Activated CD8-positive, alpha-beta memory T cell treated with anti-CD3 and anti-CD28 coated beads, Interleukin-2, amount 10 ng/mL, durations not matched to agents 7 days and 5 days (primary cell): ENCODE measurements around the gene NEDD4L. TPM values are rescaled to one million over a fixed set of nuclear protein-coding genes. Genes with fewer than 3 reads are reported as not detected.

ENCODE experiments used
- ATAC-seq: fragments of 150-1000 bp; cut with Tn5 transposase; one replicate; pipeline ENCODE4 v1.10.0; 2021; ENCODE audit warnings: moderate library complexity
- CTCF ChIA-PET: fragments of 350-600 bp; sonication (Branson Sonifier 250); formaldehyde crosslinking; loops from one replicate; lab custom pipeline; 2021; ENCODE audit warnings: antibody characterized with exemption; lab: Charles Lee
- DNase-seq: peaks from one replicate; pipeline ENCODE4 v3.0.0-alpha.2; 2020
- H3K27ac Mint-ChIP-seq: one replicate; pipeline ENCODE4 v1.8.0; 2021; ENCODE audit warnings: mild to moderate bottlenecking, mixed read lengths
- H3K27me3 Mint-ChIP-seq: one replicate; pipeline ENCODE4 v1.8.0; 2021; ENCODE audit warnings: mixed read lengths
- H3K36me3 Mint-ChIP-seq: one replicate; pipeline ENCODE4 v1.8.0; 2021; ENCODE audit warnings: mild to moderate bottlenecking, mixed read lengths
- H3K4me1 Mint-ChIP-seq: one replicate; pipeline ENCODE4 v1.8.0; 2021; ENCODE audit warnings: mixed read lengths
- H3K4me3 Mint-ChIP-seq: one replicate; pipeline ENCODE4 v1.8.0; 2021; ENCODE audit warnings: mild to moderate bottlenecking, moderate library complexity, mixed read lengths
- H3K9me3 Mint-ChIP-seq: one replicate; pipeline ENCODE4 v1.8.0; 2022; ENCODE audit warnings: low read depth, mixed read lengths
- total RNA-seq, 2 experiments: library from RNA; stranded (reverse); gene quantifications; one replicate each; pipeline ENCODE4 v1.2.3, GENCODE V29; 2021

NEDD4L gene
- total RNA-seq, 2 experiments from 2014 or later = 1.4 to 4.2 TPM

DNA sequence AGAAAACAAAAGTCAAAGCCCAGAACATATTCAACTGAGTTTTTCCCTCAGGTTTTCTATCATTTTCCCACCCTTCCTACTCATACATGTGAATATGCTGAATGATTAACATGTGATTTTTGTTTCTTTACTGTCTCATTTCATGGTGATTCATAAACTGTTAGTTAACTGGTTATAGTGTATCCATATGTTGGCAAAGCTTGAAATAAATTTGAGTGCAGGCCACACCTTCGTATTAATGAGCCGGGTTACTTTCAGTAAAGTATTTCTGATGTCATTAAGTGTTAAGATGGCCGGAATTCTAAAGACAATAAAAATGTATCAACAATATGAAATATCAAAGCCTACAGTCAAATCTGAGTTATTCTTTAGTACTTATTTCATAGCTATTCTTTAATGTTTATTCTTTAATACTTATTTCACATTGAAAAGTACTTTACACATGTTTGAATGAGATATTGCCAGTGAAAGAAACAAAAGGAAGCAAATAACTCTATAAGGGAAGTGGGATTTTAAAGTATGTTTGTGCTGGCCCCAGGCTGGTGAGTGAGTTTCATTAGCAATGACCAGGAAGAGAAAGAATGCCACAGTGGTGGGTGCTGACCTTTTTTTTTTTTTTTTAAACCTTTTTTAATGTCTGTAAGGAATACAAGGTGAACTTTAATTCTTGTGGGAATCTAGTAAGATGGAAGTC, 178.6 kb downstream of the NEDD4L start:
- Mint-ChIP-seq H3K27me3 (peaks cover 12% of the 10 kb centered on the region), H3K36me3 (no peaks in the 10 kb centered on the region), H3K4me1 (no peaks in the 10 kb centered on the region), H3K27ac (no peak overlapping the region), H3K9me3 (no peaks in the 10 kb centered on the region), H3K4me3 (no peak overlapping the region)
- CTCF ChIA-PET = no interaction called here
- ATAC-seq (no peak), DNase-seq (no peak)

DNA sequence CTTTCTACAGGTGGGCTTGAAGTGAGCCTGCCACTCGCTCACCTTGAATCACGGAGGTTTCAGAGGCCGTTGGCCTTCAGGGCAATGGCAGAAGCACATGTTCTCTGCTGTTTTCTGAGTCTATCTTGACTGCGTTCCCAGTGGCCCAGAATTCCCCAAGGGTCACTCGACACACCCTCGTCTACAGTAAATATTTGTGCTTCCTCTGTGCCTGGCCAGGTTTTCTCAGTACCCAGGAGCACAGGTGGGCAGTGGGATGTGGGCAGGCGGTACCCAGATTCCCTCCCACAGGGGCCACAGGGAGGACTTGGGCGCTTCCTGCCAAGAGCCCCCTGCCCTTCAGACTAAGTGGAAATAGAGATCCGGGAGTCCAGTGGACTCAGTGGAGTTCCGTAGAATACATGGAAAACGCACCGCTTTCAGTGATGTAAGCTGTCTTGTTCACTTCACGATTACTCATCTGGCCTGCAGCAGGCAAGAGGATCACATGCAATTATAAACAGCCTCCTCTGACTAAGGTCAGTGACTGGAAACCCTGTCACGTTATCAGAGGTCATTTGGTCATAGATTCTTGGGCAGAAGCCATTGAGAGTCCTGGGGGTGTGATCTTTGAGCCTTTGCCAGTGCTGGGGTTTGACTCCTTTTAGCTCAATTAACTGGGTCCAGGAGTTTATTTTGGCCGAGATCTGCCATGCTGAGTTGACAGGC, 179.8 kb downstream of the NEDD4L start:
- CTCF ChIA-PET = no interaction called here
- Mint-ChIP-seq H3K9me3 (no peaks in the 10 kb centered on the region), H3K27ac (no peak overlapping the region), H3K4me1 (no peaks in the 10 kb centered on the region), H3K27me3 (peaks cover 9% of the 10 kb centered on the region), H3K36me3 (no peaks in the 10 kb centered on the region), H3K4me3 (no peak overlapping the region)
- no peak for DNase-seq
- no peak for ATAC-seq

DNA sequence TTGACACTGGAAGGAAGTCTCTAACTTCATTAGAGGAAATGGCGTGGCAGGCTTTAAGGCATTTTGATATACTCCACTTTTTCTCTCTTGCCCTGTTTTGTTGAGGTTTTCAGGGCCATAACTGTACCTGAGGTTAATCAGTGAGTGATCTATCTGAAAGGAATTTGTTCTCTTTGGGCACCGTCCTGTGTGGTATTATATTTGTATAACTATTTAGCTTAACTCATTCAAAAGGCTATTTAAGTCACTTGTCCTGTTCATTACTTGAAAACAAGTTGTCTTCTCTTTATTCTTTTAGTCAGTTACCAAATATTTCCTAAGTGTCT, 180.4 kb downstream of the NEDD4L start:
- no peak for ATAC-seq
- H3K36me3 Mint-ChIP-seq = no peaks in the 10 kb centered on the region
- H3K27ac Mint-ChIP-seq = no peak overlapping the region
- H3K4me3 Mint-ChIP-seq = no peak overlapping the region
- H3K4me1 Mint-ChIP-seq = no peaks in the 10 kb centered on the region
- peaks cover 6% of the 10 kb centered on the region for H3K27me3 Mint-ChIP-seq
- DNase-seq = no peak
- CTCF ChIA-PET = no interaction called here
- H3K9me3 Mint-ChIP-seq = no peaks in the 10 kb centered on the region

DNA sequence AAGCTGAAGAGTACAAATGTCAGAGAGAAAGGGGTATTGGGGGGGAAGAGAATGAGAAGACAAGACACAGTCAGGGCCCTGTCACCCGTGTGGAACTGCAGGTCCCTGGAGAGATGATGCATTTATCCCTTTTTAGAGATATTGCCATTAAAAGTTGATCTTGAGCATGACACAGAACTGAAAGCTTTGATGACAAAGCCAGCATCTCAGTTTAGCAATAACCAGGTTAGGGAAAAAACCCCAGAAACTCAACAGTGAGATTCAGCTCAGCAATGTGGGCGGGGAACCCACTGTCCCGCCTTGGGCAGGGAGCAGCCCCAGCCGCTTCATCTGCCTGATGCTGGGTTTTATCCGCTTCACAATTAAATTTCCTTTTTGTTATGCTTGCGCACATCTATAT, 181.1 kb downstream of the NEDD4L start:
- Mint-ChIP-seq H3K27me3 (peaks cover 6% of the 10 kb centered on the region), H3K4me1 (no peaks in the 10 kb centered on the region), H3K4me3 (no peak overlapping the region), H3K36me3 (no peaks in the 10 kb centered on the region), H3K27ac (no peak overlapping the region), H3K9me3 (no peaks in the 10 kb centered on the region)
- no peak for DNase-seq
- ATAC-seq = no peak
- CTCF ChIA-PET = no interaction called here

DNA sequence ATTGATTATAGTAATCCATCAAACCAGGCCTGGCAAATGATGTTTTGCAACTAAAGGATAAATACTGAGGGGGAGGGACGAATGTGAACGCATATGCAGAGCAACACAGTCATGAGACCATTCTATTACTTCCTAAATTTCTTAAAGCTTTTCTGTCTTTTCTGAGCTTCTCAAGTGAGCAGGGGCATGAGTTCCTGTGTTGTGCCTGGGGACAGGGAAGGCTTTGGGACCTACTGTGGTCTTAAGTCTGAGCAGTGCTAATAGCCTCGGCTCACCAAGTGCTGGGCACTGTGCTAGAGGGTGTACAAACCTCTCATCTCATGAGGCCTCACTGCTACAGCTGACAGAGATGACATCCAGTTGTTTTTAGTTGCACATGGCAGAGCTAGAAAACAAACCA, 182.4 kb downstream of the NEDD4L start:
- Mint-ChIP-seq H3K9me3 (no peaks in the 10 kb centered on the region), H3K4me1 (no peaks in the 10 kb centered on the region), H3K27ac (no peak overlapping the region), H3K27me3 (peaks cover 6% of the 10 kb centered on the region), H3K4me3 (no peak overlapping the region), H3K36me3 (no peaks in the 10 kb centered on the region)
- CTCF ChIA-PET = no interaction called here
- DNase-seq = no peak
- no peak for ATAC-seq

DNA sequence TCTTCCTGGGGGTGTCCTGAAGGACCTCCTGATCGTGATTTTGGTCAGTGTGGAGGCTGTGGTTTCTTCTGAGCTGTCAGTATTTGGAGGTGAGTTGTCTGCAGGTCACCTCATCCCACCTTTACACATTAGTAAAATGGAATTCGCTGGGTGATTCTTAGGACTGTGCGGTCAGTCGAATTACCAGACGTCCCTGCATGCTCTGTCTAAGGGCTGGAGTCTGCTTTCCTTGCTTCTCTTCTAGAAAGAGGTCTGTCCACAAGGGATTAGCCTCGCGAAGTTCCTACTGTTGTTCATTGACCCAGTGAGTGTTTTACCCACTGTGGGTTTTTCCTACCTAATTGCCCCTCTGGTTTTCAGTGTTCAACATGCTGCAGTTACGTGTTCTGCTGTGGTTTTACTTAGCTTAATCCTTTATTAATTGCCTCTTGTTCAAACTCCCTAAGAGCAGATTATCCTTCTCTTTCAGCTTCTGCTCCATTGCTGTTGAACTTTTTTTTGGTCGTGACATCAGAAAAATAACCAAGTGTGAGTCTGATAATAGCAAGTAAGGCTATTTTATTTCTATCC, 183.4 kb downstream of the NEDD4L start:
- no peak for DNase-seq
- no peak overlapping the region for H3K27ac Mint-ChIP-seq
- H3K36me3 Mint-ChIP-seq = no peaks in the 10 kb centered on the region
- H3K4me3 Mint-ChIP-seq = no peak overlapping the region
- CTCF ChIA-PET = no interaction called here
- ATAC-seq = no peak
- H3K9me3 Mint-ChIP-seq = no peaks in the 10 kb centered on the region
- no peaks in the 10 kb centered on the region for H3K4me1 Mint-ChIP-seq
- H3K27me3 Mint-ChIP-seq = peaks cover 5% of the 10 kb centered on the region

DNA sequence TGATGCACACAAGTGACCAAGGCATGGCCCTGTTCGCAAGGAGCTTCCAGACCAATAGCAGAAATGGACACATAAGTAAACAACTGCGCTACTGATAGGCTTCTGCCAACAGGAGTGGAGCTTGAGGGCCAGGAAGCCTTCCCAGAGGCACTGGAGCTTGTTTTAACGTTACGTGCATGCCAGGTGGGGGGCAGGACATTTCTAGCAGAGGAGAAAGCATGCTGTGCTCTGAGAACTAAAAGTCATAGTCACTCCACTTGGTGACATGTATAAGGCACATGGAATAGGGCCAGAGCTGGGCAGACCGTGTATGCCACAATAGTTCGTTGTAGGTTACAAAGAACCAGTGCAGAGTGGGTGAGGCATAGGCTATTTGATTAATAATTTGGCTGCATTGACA, 184.2 kb downstream of the NEDD4L start:
- no peak overlapping the region for H3K27ac Mint-ChIP-seq
- CTCF ChIA-PET = no interaction called here
- no peak for DNase-seq

DNA sequence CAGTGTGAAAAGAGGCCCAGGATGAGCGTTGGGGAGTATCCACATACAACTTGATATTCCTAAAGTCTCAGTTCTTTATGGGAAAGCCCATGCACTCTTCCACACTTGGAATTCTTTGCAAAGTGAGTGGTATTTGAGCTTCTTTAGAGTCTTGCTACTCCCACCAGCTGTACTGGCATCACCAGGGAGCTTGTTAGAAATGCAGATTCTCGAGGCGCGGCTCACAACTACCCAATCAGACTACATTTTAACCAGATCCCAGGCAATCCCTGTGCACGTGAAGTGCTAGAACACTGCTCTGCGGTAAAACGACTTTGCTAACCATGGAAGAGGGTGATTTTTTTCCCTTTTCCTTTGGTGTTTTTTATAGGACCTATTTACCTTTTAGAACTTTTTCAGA, 184.7 kb downstream of the NEDD4L start:
- Mint-ChIP-seq H3K27me3 (peaks cover 3% of the 10 kb centered on the region), H3K4me3 (no peak overlapping the region), H3K27ac (no peak overlapping the region), H3K9me3 (no peaks in the 10 kb centered on the region), H3K36me3 (no peaks in the 10 kb centered on the region), H3K4me1 (no peaks in the 10 kb centered on the region)
- CTCF ChIA-PET = no interaction called here
- ATAC-seq = no peak
- DNase-seq = no peak

More for the DNA sequence above, 184.2 kb downstream of the NEDD4L start:
- H3K27me3 Mint-ChIP-seq = peaks cover 3% of the 10 kb centered on the region
- ATAC-seq = no peak
- H3K9me3 Mint-ChIP-seq = no peaks in the 10 kb centered on the region
- H3K4me1 Mint-ChIP-seq = no peaks in the 10 kb centered on the region
- no peak overlapping the region for H3K4me3 Mint-ChIP-seq
- H3K36me3 Mint-ChIP-seq = no peaks in the 10 kb centered on the region

DNA sequence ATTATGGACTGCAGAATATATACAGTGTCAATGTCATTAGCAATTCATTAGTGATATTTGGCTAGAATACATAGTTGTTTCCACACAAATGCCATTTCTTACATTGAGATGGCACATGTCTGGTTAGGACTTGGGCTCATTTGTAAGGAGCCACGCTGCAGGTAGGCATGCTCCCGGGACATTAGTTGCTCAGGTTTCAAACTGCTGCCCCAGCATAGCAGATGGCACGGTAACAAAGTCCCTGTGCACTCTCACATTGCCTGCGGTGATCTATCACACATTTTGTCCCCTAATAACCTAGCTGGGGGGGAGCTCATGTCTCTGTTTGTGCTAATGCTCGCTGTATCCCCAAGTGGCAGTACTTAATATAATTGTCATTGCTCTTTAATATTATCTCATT, 185.1 kb downstream of the NEDD4L start:
- DNase-seq = no peak
- H3K4me3 Mint-ChIP-seq = no peak overlapping the region
- H3K9me3 Mint-ChIP-seq = no peaks in the 10 kb centered on the region
- no peak overlapping the region for H3K27ac Mint-ChIP-seq
- H3K4me1 Mint-ChIP-seq = no peaks in the 10 kb centered on the region
- H3K27me3 Mint-ChIP-seq = peaks cover 3% of the 10 kb centered on the region
- ATAC-seq = no peak
- no peaks in the 10 kb centered on the region for H3K36me3 Mint-ChIP-seq
- CTCF ChIA-PET = no interaction called here

DNA sequence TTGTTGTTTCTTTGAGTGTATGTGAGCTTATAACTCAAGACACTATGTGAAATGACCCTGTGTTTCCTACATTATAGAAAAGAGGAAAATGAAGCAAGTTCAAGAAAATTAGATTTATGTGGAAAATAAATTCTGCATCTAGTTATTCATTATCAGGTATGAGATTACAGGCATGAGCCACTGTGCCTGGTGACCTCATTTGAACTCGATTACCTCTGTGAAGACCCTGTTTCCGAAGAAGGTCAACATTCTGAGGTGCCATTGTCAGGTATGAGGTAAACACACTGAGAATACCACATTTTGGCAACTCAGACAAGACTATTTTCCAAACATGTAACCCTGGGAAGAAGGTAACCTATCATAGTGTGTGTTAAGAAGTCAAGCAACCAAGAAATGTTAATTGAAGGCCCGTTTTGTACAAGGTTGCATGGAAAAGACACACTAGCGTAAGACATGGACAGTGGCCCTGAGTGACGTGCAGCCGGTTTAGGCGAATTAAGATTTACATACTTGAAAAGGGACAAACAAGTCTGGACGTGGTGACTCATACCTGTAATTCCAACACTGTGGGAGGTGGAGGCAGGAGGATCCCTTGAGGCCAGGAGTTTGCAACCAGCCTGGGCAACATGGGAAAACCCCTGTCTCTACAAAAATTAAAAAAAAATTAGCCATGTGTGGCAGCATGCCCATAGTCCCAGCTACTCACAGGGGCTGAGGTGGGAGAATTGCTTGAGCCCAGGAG, 186.6 kb downstream of the NEDD4L start:
- no peak overlapping the region for H3K4me3 Mint-ChIP-seq
- no peaks in the 10 kb centered on the region for H3K4me1 Mint-ChIP-seq
- H3K27ac Mint-ChIP-seq = no peak overlapping the region
- no peaks in the 10 kb centered on the region for H3K36me3 Mint-ChIP-seq
- DNase-seq = no peak
- no peaks in the 10 kb centered on the region for H3K9me3 Mint-ChIP-seq
- no peaks in the 10 kb centered on the region for H3K27me3 Mint-ChIP-seq
- no peak for ATAC-seq
- CTCF ChIA-PET = no interaction called here

DNA sequence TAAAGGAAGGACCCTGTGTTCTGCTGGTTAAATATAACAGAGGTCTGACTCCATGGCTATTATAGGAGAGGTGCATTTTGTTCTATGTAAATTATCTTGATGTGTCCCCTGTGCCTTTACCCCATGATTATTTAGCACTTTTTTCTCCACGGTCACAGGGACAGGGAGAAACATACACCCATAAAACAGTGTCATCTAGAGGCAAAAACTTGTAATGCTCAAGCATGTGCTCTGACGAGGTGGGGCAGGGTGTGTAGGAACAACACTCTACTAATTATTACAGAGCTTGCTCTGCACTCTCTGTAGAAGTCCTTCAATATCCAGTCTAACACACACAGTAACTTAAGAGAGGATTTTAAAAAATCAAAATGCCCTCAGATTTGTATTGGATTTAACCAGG, 187.9 kb downstream of the NEDD4L start:
- no peak overlapping the region for H3K27ac Mint-ChIP-seq

DNA sequence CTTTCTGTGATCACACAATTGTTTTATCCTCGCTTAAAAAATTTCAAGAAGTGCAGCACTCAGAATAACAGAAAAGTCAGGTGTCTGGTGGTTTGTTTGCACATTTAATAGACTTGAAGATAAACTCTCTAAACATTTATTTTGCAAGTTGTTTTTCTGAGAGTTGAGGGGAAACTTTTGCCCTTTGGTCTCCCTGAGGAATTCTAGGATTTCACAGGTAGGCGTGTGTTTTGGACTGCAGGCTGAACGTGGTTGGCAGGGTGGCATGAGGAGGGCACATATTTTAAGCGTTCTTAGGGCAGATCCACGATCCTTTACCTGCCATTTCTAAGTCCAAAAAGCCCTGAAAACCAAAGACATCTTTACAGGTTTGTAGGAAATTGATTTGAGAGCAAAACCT, 188.6 kb downstream of the NEDD4L start:
- no peaks in the 10 kb centered on the region for H3K4me1 Mint-ChIP-seq
- H3K27ac Mint-ChIP-seq = no peak overlapping the region
- H3K4me3 Mint-ChIP-seq = no peak overlapping the region
- no peak for DNase-seq
- CTCF ChIA-PET = no interaction called here
- no peaks in the 10 kb centered on the region for H3K27me3 Mint-ChIP-seq
- ATAC-seq = no peak
- H3K9me3 Mint-ChIP-seq = no peaks in the 10 kb centered on the region
- no peaks in the 10 kb centered on the region for H3K36me3 Mint-ChIP-seq

More for the DNA sequence above, 187.9 kb downstream of the NEDD4L start:
- Mint-ChIP-seq H3K9me3 (no peaks in the 10 kb centered on the region), H3K27me3 (no peaks in the 10 kb centered on the region), H3K4me3 (no peak overlapping the region), H3K4me1 (no peaks in the 10 kb centered on the region), H3K36me3 (no peaks in the 10 kb centered on the region)
- no peak for ATAC-seq
- DNase-seq = no peak
- CTCF ChIA-PET = no interaction called here

DNA sequence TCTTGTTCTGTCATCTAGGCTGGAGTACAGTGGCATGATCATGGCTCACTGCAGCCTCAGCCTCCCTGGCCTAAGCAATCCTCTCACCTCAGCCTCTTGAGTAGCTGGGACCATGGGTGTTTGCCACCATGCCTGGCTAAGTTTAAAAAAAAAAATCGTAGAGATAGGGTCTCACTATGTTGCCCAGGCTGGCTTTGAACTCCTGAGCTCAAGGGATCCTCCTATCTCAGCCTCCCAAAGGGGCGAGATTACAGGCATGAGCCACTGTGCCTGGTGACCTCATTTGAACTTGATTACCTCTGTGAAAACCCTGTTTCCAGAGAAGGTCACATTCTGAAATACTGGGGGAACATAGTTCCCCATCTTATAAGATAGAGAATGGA, 190.3 kb downstream of the NEDD4L start:
- CTCF ChIA-PET = no interaction called here
- Mint-ChIP-seq H3K36me3 (no peaks in the 10 kb centered on the region), H3K9me3 (no peaks in the 10 kb centered on the region), H3K4me3 (no peak overlapping the region), H3K4me1 (no peaks in the 10 kb centered on the region), H3K27me3 (no peaks in the 10 kb centered on the region), H3K27ac (no peak overlapping the region)
- DNase-seq = no peak
- ATAC-seq = no peak

DNA sequence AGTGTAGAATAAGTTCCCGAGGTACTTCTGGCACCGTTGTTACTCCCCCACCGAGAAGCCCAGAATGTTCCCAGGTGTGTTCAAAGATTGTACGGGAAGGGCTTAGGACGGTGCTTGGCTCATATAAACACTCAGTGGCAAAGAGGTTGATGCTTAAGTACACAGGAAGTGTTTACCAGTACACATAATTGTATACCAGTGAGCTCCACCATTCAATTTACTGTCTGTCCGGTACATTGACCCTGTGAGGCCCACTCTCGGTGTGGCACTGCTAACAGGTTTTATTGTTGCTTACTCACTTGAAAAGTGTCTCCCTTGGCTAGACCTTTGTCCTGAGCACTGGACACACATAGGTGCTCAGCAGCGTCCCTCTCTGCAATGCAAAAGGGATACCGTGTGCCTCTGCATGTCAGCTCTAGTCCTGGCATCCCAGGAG, 191.0 kb downstream of the NEDD4L start:
- H3K9me3 Mint-ChIP-seq = no peaks in the 10 kb centered on the region
- ATAC-seq (no peak), DNase-seq (no peak)
- CTCF ChIA-PET = no interaction called here
- no peak overlapping the region for H3K27ac Mint-ChIP-seq
- H3K36me3 Mint-ChIP-seq = no peaks in the 10 kb centered on the region
- no peaks in the 10 kb centered on the region for H3K4me1 Mint-ChIP-seq
- no peak overlapping the region for H3K4me3 Mint-ChIP-seq
- no peaks in the 10 kb centered on the region for H3K27me3 Mint-ChIP-seq
